ENCODE measurements around the gene PIGL. TPM values are rescaled to one million over a fixed set of nuclear protein-coding genes. Genes with fewer than 3 reads are reported as not detected.

The PIGL gene
- total RNA-seq, 2 donors from 2014 or later: 42.5 to 51.9 TPM

DNA sequence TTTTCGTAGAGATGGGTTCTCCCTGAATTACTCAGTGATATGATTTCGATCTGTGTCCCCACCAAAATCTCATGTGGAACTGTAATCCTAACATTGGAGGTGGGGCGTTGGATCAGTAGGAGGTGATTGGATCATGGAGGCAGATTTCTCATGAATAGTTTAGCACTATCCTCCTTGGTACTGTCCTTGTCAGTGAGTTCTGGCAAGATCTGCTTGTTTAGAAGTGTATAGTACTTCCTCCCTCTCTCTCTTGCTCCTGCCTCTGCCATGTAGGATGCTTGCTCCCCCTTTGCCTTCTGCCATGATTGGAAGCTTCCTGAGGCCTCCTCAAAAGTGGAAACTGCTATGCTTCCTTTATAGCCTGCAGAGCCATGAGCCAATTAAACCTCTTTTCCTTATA, 22.9 kb downstream of the PIGL start:
- DNase-seq (no peak), ATAC-seq (replicated peaks in 1 of 2) (no peak)
- H3K4me3 Mint-ChIP-seq: no peak overlapping the region
- peaks cover 14% of the 10 kb centered on the region for H3K4me1 Mint-ChIP-seq (ENCODE audit: low read depth)
- no peaks in the 10 kb centered on the region for H3K9me3 Mint-ChIP-seq
- no peaks in the 10 kb centered on the region for H3K27me3 Mint-ChIP-seq (ENCODE audit: low read depth)
- H3K27ac Mint-ChIP-seq: no peak overlapping the region
- H3K36me3 Mint-ChIP-seq (ENCODE audit: insufficient read depth in 2 of 2): peaks cover 2 to 7% of the 10 kb centered on the region in 2 donors

DNA sequence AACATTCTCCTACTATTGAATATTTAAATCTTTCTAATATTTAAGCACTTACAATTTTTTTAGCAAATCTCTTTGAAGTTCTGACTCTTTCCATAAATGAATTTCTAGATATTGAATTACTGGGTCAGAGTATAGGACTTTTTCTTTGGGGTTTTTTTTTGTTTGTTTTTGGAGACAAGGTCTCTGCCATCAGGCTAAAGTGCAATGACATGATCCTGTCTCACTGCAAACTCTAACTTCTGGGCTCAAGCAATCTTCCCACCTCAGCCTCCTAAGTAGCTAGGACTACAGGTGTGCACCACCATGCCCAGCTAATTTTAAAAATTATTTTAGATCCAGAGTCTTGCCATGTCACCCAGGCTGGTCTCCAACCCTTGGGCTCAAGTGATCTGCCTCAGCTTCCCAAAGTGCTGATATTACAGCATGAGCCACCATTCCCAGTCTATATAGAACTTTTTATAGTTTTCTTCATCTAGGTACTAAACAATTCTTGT, 24.9 kb downstream of the PIGL start:
- no peaks in the 10 kb centered on the region for H3K27me3 Mint-ChIP-seq (ENCODE audit: low read depth)
- H3K27ac Mint-ChIP-seq: no peak overlapping the region
- DNase-seq: no peak
- peaks cover 1 to 3% of the 10 kb centered on the region in 2 donors for H3K36me3 Mint-ChIP-seq (ENCODE audit: insufficient read depth in 2 of 2)
- H3K4me3 Mint-ChIP-seq: no peak overlapping the region
- ATAC-seq (replicated peaks in 1 of 2): no peak
- H3K4me1 Mint-ChIP-seq (ENCODE audit: low read depth): peaks cover 14% of the 10 kb centered on the region
- no peaks in the 10 kb centered on the region for H3K9me3 Mint-ChIP-seq

DNA sequence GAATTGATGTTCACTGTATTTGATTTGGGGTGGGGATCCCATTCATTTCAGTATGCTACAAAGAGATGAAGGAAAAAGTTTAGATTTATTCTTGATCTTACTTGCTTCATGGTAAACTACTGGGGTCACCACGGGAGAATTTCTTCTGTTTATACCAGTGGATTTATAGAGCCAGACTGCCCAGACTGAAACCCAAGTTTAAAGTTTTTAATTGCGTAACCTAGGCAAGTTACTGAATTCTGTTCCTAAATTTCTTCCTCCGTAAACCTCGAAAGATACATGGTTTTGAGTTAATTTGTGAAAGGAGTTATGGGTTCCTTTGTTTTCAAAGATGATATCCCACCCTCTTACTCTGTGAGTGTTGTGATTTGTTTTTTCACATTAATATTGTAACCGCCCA, 26.4 kb downstream of the PIGL start:
- Mint-ChIP-seq H3K4me1 (ENCODE audit: low read depth) (peaks cover 14% of the 10 kb centered on the region), H3K36me3 (ENCODE audit: insufficient read depth in 2 of 2) (peaks cover 2 to 7% of the 10 kb centered on the region in 2 donors), H3K27me3 (ENCODE audit: low read depth) (no peaks in the 10 kb centered on the region), H3K9me3 (no peaks in the 10 kb centered on the region), H3K4me3 (peak overlapping the region in 1 of 2 donors; percentile 8), H3K27ac (peak overlapping the region; percentile 80)
- no peak for ATAC-seq (replicated peaks in 1 of 2)
- no peak for DNase-seq

DNA sequence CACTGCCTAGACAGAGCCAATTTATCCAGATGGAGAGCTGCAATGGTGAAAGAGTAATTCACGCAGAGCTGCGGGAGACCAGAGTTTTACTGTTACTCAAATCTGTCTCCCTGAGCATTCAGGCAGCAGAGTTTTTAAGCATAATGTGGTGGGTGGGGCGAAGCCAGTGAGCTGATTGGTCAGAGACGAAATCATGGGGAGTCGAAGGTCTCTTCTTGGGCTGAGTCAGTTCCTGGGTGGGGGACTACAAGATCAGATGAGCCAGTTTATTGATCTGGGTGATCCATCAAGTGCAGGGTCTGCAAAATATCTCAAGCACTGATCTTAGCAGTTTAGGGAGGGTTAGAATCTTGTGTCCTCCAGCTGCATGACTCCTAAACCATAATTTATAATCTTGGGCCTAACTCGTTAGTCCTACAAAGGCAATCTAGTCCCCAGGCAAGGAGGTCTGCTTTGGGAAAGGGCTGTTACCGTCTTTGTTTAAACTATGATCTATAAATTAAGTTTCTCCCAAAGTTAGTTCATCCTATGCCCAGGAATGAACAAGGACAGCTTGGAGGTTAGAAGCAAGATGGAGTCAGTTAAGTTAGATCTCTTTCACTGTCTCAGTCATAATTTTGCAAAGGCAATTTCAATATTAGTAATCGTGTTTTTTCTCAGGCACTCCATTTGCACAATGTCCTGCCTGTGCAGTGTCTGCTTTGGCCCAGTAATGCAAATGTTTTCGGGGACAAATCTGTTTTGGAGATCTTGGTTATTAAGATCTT, 27.0 kb downstream of the PIGL start:
- peak; percentile 52 to 96 for ATAC-seq (replicated peaks in 1 of 2)
- Mint-ChIP-seq H3K27me3 (ENCODE audit: low read depth) (no peaks in the 10 kb centered on the region), H3K9me3 (no peaks in the 10 kb centered on the region), H3K4me1 (ENCODE audit: low read depth) (peaks cover 14% of the 10 kb centered on the region), H3K27ac (peak overlapping the region; percentile 80), H3K4me3 (peak overlapping the region; percentile 11 to 29), H3K36me3 (ENCODE audit: insufficient read depth in 2 of 2) (peaks cover 5 to 9% of the 10 kb centered on the region in 2 donors)
- peak; percentile 36 to 44 for DNase-seq

DNA sequence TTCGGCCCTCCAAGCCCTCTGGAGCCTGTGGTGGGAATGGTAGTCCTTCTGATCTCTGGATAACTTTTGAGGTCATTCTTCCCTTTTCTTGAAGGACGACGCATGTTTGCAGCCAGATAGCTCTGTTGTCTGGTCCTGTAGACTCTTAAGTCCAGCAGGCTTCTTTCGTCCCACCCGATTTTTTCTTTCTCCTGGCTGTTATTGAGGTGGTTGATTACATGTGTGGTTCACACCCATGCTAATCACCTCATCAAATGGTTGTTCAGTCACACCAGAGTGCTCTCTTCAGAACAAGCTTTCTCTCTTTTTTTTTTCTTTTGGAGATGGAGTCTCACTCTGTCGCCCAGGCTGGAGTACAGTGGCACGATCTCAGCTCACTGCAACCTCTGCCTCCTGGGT, 30.6 kb downstream of the PIGL start:
- Mint-ChIP-seq H3K4me1 (ENCODE audit: low read depth) (peaks cover 26% of the 10 kb centered on the region), H3K9me3 (no peaks in the 10 kb centered on the region), H3K4me3 (no peak overlapping the region), H3K36me3 (ENCODE audit: insufficient read depth in 2 of 2) (peaks cover 5 to 8% of the 10 kb centered on the region in 2 donors), H3K27me3 (ENCODE audit: low read depth) (no peaks in the 10 kb centered on the region), H3K27ac (no peak overlapping the region)
- ATAC-seq (replicated peaks in 1 of 2) (no peak), DNase-seq (no peak)

DNA sequence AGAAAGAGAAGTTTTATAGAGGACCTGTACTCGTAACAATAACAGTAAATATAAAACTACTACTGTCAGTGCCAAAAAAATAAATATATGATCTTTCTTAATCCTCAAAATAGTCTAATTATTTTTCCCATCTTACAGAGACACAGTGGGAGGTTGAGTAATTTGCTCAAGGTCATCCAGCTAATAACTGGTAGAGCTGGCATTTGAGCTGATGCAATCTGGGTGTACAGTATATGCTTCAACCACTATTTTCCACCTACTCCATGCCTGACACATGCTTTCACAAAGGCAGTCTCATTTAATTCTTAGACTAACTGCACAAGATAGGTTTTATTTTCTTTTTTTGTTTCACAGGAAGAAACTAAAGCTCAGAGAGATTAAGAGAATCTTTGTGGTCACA, 33.6 kb downstream of the PIGL start:
- H3K9me3 Mint-ChIP-seq: no peaks in the 10 kb centered on the region
- peak overlapping the region in 1 of 2 donors; percentile 18 for H3K4me3 Mint-ChIP-seq
- DNase-seq (no peak), ATAC-seq (replicated peaks in 1 of 2) (peak; percentile 41 to 71)
- H3K27me3 Mint-ChIP-seq (ENCODE audit: low read depth): no peaks in the 10 kb centered on the region
- peaks cover 13% of the 10 kb centered on the region for H3K4me1 Mint-ChIP-seq (ENCODE audit: low read depth)
- H3K27ac Mint-ChIP-seq: peak overlapping the region; percentile 83
- H3K36me3 Mint-ChIP-seq (ENCODE audit: insufficient read depth in 2 of 2): peaks cover 5 to 8% of the 10 kb centered on the region in 2 donors

DNA sequence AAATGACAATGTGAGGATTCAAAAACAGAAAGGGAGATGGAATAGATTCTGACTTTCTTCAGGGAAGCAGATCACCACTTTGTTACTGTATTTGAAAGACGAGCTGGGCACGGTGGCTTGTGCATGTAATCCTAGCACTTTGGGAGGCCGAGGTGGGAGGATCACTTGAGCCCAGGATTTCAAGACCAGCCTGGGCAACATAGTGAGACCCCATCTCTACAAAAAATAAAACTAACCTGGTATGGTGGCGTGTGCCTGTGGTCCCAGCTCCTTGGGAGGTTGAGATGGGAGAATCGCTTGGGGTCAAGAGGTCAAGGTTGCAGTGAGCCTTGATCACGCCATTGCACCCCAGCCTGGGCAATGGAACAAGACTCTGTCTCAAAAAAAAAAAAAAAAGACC, 34.0 kb downstream of the PIGL start:
- Mint-ChIP-seq H3K4me1 (ENCODE audit: low read depth) (peaks cover 13% of the 10 kb centered on the region), H3K4me3 (peak overlapping the region in 1 of 2 donors; percentile 18), H3K9me3 (no peaks in the 10 kb centered on the region), H3K27me3 (ENCODE audit: low read depth) (no peaks in the 10 kb centered on the region), H3K27ac (peak overlapping the region; percentile 83), H3K36me3 (ENCODE audit: insufficient read depth in 2 of 2) (peaks cover 5 to 8% of the 10 kb centered on the region in 2 donors)
- ATAC-seq (replicated peaks in 1 of 2) (peak in 1 of 2 donors; percentile 13), DNase-seq (no peak)

DNA sequence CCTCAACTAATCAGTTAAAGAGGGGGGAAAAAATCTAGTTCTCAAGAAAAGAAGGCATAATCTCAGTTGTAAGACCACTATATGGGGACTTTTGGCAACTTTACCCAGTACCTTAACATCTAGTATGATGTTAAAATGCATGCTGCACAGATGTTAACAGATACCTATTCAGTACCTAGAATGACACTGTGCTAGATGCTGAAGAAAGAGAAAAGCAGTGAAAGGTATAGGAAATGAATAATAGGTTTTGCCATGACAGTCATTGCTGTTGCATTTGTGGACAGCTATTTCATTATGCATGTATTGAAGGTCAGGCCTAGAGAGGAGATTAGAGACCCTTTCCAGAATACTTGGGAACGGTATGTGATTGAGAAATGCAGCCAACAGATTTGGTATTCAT, 34.5 kb downstream of the PIGL start:
- no peak for DNase-seq
- Mint-ChIP-seq H3K9me3 (no peaks in the 10 kb centered on the region), H3K4me3 (no peak overlapping the region), H3K4me1 (ENCODE audit: low read depth) (peaks cover 13% of the 10 kb centered on the region), H3K36me3 (ENCODE audit: insufficient read depth in 2 of 2) (peaks cover 5 to 8% of the 10 kb centered on the region in 2 donors), H3K27ac (no peak overlapping the region), H3K27me3 (ENCODE audit: low read depth) (no peaks in the 10 kb centered on the region)
- ATAC-seq (replicated peaks in 1 of 2): peak in 1 of 2 donors; percentile 53

DNA sequence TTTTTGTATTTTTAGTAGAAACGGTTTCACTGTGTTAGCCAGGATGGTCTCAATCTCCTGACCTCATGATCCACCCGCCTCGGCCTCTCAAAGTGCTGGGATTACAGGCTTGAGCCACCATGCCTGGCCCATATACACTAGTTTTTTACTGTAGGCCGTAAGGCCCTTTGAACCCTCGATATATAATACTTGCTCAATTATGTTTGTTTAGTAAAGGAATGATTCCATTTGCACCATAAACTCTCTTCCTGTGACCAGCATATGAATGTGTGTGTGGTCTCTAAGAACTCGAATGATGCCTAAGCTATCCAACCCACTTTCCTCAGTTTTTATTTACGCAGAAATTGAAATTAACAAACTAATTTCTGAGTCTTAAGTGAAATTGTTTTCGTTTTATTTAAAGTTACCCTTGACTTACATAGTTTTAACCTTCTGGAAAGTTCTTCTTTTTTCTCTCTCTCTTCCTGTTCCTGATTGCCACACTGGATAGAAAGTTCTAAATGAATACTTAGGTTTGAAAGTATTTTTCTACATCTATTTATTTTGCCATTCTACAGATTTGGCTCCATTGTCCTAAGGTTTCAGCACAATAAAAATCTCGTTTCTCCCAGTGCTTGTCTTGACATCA, 37.9 kb downstream of the PIGL start:
- DNase-seq (no peak), ATAC-seq (replicated peaks in 1 of 2) (no peak)
- Mint-ChIP-seq H3K4me1 (ENCODE audit: low read depth) (peaks cover 13% of the 10 kb centered on the region), H3K27ac (peak overlapping the region; percentile 2), H3K27me3 (ENCODE audit: low read depth) (no peaks in the 10 kb centered on the region), H3K4me3 (no peak overlapping the region), H3K9me3 (no peaks in the 10 kb centered on the region), H3K36me3 (ENCODE audit: insufficient read depth in 2 of 2) (no peaks in the 10 kb centered on the region)

DNA sequence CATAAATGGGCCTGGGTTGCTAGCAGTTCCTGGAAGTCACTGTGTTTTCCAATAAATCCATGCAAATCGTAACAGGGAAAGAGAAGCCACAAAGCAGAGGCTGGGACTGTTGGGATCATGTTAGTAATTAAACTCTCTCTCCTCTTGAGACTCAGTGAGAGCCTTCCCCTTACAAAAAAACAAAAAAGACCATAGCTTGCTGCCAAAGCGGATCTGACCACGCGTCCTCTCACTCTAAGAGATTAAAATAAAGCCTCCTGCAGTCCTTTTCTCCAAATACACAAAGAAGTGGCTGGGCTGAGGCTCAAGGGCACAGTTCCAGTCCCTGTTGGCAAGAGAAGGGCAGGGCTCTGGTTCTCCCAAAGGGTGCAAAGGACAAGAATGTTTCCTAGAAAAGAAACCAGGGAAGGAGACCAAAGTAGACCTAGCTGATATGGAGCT, 38.5 kb downstream of the PIGL start:
- H3K9me3 Mint-ChIP-seq: no peaks in the 10 kb centered on the region
- no peaks in the 10 kb centered on the region for H3K27me3 Mint-ChIP-seq (ENCODE audit: low read depth)
- DNase-seq (no peak), ATAC-seq (replicated peaks in 1 of 2) (no peak)
- peaks cover 13% of the 10 kb centered on the region for H3K4me1 Mint-ChIP-seq (ENCODE audit: low read depth)
- no peak overlapping the region for H3K4me3 Mint-ChIP-seq
- no peaks in the 10 kb centered on the region for H3K36me3 Mint-ChIP-seq (ENCODE audit: insufficient read depth in 2 of 2)
- H3K27ac Mint-ChIP-seq: peak overlapping the region; percentile 2

DNA sequence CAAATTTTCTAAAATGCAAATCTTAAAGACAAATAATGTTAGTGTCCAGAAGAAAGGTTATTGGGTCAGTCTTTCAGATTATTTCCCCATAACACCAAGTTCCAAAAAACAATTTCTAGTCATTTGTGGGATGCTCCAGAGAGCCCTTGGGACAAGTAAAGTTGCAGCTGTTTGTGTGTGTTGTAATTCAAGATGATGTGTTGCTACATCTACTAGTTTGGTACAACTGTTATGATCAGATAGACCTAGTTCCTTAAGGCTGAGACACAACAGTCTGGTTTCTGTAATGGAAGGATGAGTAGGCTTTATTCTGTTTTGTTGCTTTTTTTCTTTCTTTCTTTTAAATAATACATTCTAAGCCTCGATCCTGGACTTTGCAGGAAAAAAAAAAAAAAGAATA, 41.9 kb downstream of the PIGL start:
- Mint-ChIP-seq H3K4me1 (ENCODE audit: low read depth) (no peaks in the 10 kb centered on the region), H3K27ac (no peak overlapping the region), H3K27me3 (ENCODE audit: low read depth) (no peaks in the 10 kb centered on the region), H3K36me3 (ENCODE audit: insufficient read depth in 2 of 2) (no peaks in the 10 kb centered on the region), H3K9me3 (no peaks in the 10 kb centered on the region), H3K4me3 (no peak overlapping the region)
- DNase-seq (no peak), ATAC-seq (replicated peaks in 1 of 2) (no peak)

DNA sequence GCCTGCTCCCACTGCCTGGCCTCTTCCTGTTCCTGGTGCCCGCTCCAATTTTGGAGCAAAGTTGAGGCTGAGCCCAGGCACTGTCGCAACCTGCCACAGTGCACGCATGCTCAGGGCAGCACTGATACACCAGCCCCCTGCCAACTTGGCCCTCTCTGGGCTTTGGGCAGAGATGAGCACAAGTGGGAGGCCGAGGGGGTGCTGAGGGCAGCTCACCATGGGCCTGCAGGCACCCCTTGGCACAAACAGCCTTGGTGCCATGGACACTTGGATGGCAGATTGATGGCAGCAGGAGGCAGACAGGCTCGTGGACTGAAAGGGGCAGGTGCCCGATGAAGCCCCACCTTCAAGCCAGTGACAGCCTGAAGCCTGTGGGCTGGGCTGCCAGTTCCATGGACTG, 42.9 kb downstream of the PIGL start:
- no peak overlapping the region for H3K27ac Mint-ChIP-seq
- DNase-seq: no peak

DNA sequence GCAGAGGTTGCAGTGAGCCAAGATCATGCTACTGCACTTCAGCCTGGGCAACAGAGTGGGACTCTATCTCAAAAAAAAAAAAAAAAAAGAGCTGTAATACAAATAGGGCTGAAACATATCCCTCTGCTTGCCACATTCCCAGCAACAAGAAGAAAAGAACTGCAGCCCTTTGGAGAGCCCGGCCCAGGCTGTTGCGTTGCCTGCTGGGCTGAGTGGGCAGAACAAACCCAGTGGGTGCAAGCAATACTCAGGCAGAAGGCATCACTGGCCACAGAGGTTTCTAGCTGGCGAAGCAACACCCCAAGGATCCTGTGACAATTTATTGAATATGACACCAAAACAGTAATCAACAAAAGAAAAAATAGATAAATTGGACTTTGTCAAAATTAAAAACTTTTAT, 44.0 kb downstream of the PIGL start:
- ATAC-seq (replicated peaks in 1 of 2) (no peak), DNase-seq (no peak)
- H3K36me3 Mint-ChIP-seq (ENCODE audit: insufficient read depth in 2 of 2): peaks cover 0 to 2% of the 10 kb centered on the region in 2 donors
- no peaks in the 10 kb centered on the region for H3K9me3 Mint-ChIP-seq
- no peak overlapping the region for H3K27ac Mint-ChIP-seq
- H3K27me3 Mint-ChIP-seq (ENCODE audit: low read depth): no peaks in the 10 kb centered on the region
- no peaks in the 10 kb centered on the region for H3K4me1 Mint-ChIP-seq (ENCODE audit: low read depth)
- H3K4me3 Mint-ChIP-seq: no peak overlapping the region

More for the DNA sequence above, 42.9 kb downstream of the PIGL start:
- no peak overlapping the region for H3K4me3 Mint-ChIP-seq
- no peaks in the 10 kb centered on the region for H3K4me1 Mint-ChIP-seq (ENCODE audit: low read depth)
- H3K27me3 Mint-ChIP-seq (ENCODE audit: low read depth): no peaks in the 10 kb centered on the region
- peaks cover 0 to 2% of the 10 kb centered on the region in 2 donors for H3K36me3 Mint-ChIP-seq (ENCODE audit: insufficient read depth in 2 of 2)
- H3K9me3 Mint-ChIP-seq: no peaks in the 10 kb centered on the region
- no peak for ATAC-seq (replicated peaks in 1 of 2)

All from activated T-cell treated with anti-CD3 and anti-CD28 coated beads, Interleukin-2, amount 50 U/mL, for 72 hours (primary cell).